ENCODE results near the gene IPO4. TPM values are rescaled to one million over a fixed set of nuclear protein-coding genes. Genes with fewer than 3 reads are reported as not detected.

IPO4 gene
- total RNA-seq, 1 experiment from 2014 or later, result 116 TPM

GRCh38 chr14:24144451-24144850 lies 44.2 kb downstream of the IPO4 start:
- Mint-ChIP-seq H3K4me3 (no peak overlapping the region), H3K27me3 (ENCODE audit: low read depth) (no peaks in the 10 kb centered on the region), H3K36me3 (ENCODE audit: insufficient read depth in 1 of 3, low read depth in 3 of 3) (peaks cover 7 to 44% (median 43%) of the 10 kb centered on the region in 3 experiments), H3K4me1 (peaks cover 29 to 31% of the 10 kb centered on the region in 2 experiments), H3K27ac (no peak overlapping the region), H3K9me3 (no peaks in the 10 kb centered on the region)
- Histone ChIP-seq H3K23ac (ENCODE audit: insufficient read length, low read depth, low read length) (no peak overlapping the region), H4K91ac (ENCODE audit: insufficient read length, low read depth, low read length) (no peak overlapping the region), H3K79me1 (ENCODE audit: insufficient read depth, low read depth, low read length, poor library complexity, severe bottlenecking) (peaks cover 5% of the 10 kb centered on the region), H3T11ph (ENCODE audit: low read length) (no peak overlapping the region), H3K56ac (ENCODE audit: insufficient read length, low read depth, low read length) (no peak overlapping the region), H3K9me3 (ENCODE audit: control insufficient read depth, low read depth, low read length) (no peaks in the 10 kb centered on the region), H2BK20ac (ENCODE audit: low read depth, low read length, poor library complexity, severe bottlenecking) (no peak overlapping the region), H3K79me2 (ENCODE audit: insufficient read depth, low read length) (peaks cover 10% of the 10 kb centered on the region; the same call in 1 of the 2 replicates), H4K8ac (replicated peaks; ENCODE audit: insufficient read length, low read depth, low read length) (no peak overlapping the region), H2BK15ac (ENCODE audit: low read depth, low read length) (no peak overlapping the region), H4K20me1 (ENCODE audit: control insufficient read depth, insufficient read depth, insufficient read length) (no peaks in the 10 kb centered on the region), H4K5ac (ENCODE audit: insufficient read length, low read depth, low read length) (no peak overlapping the region), H2BK12ac (ENCODE audit: insufficient read length, low read depth, low read length) (no peak overlapping the region), H3K4me2 (ENCODE audit: insufficient read depth, insufficient read length, low read length) (no peak overlapping the region), H3K18ac (ENCODE audit: insufficient read length, low read depth, low read length) (no peak overlapping the region), H3K4me1 (ENCODE audit: insufficient read depth, low read length) (no peaks in the 10 kb centered on the region), H3K14ac (ENCODE audit: insufficient read depth, low read length) (no peak overlapping the region), H3K27ac (ENCODE audit: insufficient read length, low read depth, low read length) (no peak overlapping the region), H3K4ac (ENCODE audit: low read depth, low read length) (no peak overlapping the region), H2AK5ac (ENCODE audit: insufficient read length, low read length) (no peak overlapping the region), H2AFZ (ENCODE audit: low read length) (no peak overlapping the region), H3K9ac (ENCODE audit: extremely low read depth, insufficient read length, low read length) (no peak overlapping the region), H2BK5ac (ENCODE audit: insufficient read length, low read length) (no peak overlapping the region), H3K23me2 (ENCODE audit: insufficient read length, low read depth, low read length, poor library complexity, severe bottlenecking) (peaks cover 19% of the 10 kb centered on the region), H3K27me3 (ENCODE audit: insufficient read depth, low read length) (no peaks in the 10 kb centered on the region), H2BK120ac (ENCODE audit: low read depth, low read length, poor library complexity, severe bottlenecking) (no peak overlapping the region)
- DNase-seq, result no peak
- no CpG with 5 or more reads among the region's 1 CpG for WGBS (ENCODE audit: extremely low coverage, insufficient read length, low lambda C conversion rate)
- no peak for TF ChIP-seq CTCF (conservative IDR thresholded peaks at IDR 0.05)
